AG04450 (cell line): ENCODE data around the gene ERFE. TPM values are rescaled to one million over a fixed set of nuclear protein-coding genes. Genes with fewer than 3 reads are reported as not detected.

Experiments used
- CTCF ChIA-PET: fragments of 300-600, 350-600 bp; formaldehyde crosslinking; extraction: SDS; loops from one replicate; lab custom pipeline; 2022; ENCODE audit warnings: antibody characterized with exemption, inconsistent platforms; lab: Charles Lee
- POLR2A ChIA-PET: fragments of 350-600 bp; formaldehyde crosslinking; extraction: SDS; loops from one replicate; lab custom pipeline; 2021; ENCODE audit warnings: antibody characterized with exemption, inconsistent platforms; lab: Yijun Ruan, JAX
- DNase-seq: peaks from one replicate; pipeline ENCODE4 v3.0.0-alpha.2; 2011; ENCODE audit warnings: low read depth, low spot score
- H3K27ac ChIP-seq: one replicate; pipeline ENCODE4 v1.5.1; 2012; ENCODE audit warnings: low read depth, low read length, control low read depth
- H3K27me3 ChIP-seq: one replicate; pipeline ENCODE4 v1.6.0; 2012; ENCODE audit warnings: low read length; ENCODE audit not compliant: control insufficient read depth, insufficient read depth
- H3K4me3 ChIP-seq: 2 replicates; pipeline ENCODE4 v1.5.1; 2011; ENCODE audit warnings: mild to moderate bottlenecking, low read depth, low read length, control low read depth
- H3K9me3 ChIP-seq: 2 replicates; pipeline ENCODE4 v1.5.1; 2012; ENCODE audit warnings: low read length; ENCODE audit not compliant: control insufficient read depth, insufficient read depth
- polyA plus RNA-seq: library from polyadenylated mRNA; depleted of rRNA; stranded (reverse); fragments of >200 nt; gene quantifications from 2 replicates; pipeline ENCODE4 v1.2.3, GENCODE V29; 2011
- TF ChIP-seq, protein P1 (sequence below): IDR thresholded peaks from 2 replicates; pipeline ENCODE4 v1.5.1; 2011; ENCODE audit warnings: low read depth, low read length, control low read depth, inconsistent platforms

Gene ERFE
- polyA plus RNA-seq, 1 experiment, result 2.4 TPM

DNA sequence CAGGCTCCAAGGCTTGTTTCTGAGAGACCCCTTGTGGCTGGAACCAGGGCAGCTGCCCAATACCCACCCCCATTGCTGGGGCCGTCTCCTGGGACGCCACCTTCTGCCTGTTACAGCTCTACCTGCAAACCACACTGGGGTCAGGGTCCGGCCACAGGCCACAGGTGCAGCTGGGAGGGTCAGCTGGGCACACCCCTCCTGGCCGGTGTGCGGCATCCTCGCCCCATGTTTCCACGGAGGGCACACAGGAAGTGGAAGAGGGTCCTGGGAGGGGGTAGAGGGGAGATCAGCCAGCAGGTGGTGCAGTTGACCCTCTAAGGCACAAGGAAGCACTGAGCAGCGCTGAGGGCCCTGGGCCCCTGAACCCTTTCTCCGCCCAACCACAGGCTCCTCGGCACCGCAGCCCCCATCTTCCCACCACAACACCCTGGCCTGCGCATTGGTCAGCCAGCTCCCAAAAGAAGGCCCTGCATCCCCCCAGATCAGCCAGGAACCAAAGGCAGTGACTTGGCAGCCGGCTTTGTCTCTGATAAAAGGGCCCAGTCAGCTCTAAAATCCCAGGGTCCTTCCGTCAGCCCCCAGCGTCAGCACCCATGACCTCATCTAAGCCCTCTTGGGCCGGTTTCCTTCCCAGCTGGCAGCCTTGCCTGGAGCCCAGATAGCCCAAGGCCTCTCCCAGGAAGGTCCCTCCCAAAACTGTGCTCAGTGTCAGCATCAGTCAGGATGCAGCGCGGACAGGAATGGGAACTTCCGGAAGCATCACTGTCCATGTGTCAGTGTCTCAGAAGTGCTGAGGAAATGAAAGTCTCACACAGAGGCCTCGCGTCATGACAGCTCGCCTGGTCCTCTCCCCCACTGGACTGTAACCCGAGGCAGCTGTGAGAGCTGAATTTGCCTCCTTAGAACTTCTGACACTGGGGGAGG lies 1.7 kb downstream of the ERFE start:
- ChIA-PET CTCF (interaction anchor here (0.5 to 2.1 kb wide), 6 partner anchors 96 to 389 kb away, joined by 3 to 9 read pairs (median 3); no protein-coding TSS in a partner anchor), POLR2A (interaction anchor here (0.7 kb wide), 1 partner anchor 9 kb away, joined by 3 read pairs; no protein-coding TSS in a partner anchor)
- Histone ChIP-seq H3K27ac (no peak overlapping the region), H3K9me3 (no peaks in the 10 kb centered on the region; the same call in 1 of the 2 replicates), H3K27me3 (no peaks in the 10 kb centered on the region), H3K4me3 (no peak overlapping the region)
- DNase-seq, result no peak
- TF ChIP-seq, protein P1, sequence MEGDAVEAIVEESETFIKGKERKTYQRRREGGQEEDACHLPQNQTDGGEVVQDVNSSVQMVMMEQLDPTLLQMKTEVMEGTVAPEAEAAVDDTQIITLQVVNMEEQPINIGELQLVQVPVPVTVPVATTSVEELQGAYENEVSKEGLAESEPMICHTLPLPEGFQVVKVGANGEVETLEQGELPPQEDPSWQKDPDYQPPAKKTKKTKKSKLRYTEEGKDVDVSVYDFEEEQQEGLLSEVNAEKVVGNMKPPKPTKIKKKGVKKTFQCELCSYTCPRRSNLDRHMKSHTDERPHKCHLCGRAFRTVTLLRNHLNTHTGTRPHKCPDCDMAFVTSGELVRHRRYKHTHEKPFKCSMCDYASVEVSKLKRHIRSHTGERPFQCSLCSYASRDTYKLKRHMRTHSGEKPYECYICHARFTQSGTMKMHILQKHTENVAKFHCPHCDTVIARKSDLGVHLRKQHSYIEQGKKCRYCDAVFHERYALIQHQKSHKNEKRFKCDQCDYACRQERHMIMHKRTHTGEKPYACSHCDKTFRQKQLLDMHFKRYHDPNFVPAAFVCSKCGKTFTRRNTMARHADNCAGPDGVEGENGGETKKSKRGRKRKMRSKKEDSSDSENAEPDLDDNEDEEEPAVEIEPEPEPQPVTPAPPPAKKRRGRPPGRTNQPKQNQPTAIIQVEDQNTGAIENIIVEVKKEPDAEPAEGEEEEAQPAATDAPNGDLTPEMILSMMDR, result peak; percentile 43

DNA sequence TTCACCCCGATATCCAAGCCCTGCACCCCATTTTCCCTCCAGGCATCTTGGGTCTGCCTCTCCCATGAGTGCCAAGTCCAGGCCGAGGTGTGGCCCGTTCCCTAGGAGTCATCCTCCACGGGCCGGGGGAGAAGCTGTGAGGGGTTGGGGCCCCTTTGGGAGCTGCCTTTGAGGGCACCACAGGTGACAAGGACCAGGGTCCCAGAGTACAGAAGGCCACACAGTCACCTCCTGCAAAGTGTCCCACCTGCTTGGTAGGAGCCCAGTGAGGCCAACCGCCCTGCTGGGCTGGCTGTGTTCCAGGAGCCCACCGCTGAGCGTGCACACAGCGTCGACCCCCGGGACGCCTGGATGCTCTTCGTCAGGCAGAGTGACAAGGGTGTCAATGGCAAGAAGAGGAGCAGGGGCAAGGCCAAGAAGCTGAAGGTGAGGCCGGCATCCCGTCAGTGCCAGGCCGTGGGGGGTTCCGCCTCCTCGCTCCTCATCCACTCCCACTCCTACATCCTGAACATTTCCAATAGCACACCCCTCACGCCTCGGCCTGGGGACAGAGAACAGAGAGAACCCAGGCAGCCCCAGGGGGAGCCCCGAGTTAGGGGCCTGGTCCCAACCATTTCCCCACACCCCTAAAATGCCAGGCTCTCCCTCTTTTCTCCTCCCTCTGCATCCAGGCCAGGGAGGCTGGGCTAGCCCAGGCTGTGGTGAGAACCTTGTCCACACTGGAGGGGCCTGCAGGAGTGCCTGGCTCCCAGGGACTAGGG lies 2.7 kb downstream of the ERFE start:
- H3K4me3 ChIP-seq, result no peak overlapping the region
- no peak for DNase-seq
- TF ChIP-seq, protein P1, result no peak
- ChIA-PET POLR2A (no interaction called here), CTCF (interaction anchor here (1.3 to 2.1 kb wide), 3 partner anchors 95 to 103 kb away, joined by 3 to 9 read pairs (median 4); no protein-coding TSS in a partner anchor)
- no peaks in the 10 kb centered on the region; the same call in 1 of the 2 replicates for H3K9me3 ChIP-seq
- H3K27ac ChIP-seq, result no peak overlapping the region
- no peaks in the 10 kb centered on the region for H3K27me3 ChIP-seq

GRCh38 chr2:238162251-238162845 lies 3.6 kb downstream of the ERFE start:
- Histone ChIP-seq H3K27me3 (no peaks in the 10 kb centered on the region), H3K9me3 (no peaks in the 10 kb centered on the region; the same call in 1 of the 2 replicates), H3K4me3 (no peak overlapping the region), H3K27ac (no peak overlapping the region)
- ChIA-PET CTCF (interaction anchor here (1.7 kb wide), 1 partner anchor 101 kb away, joined by 7 read pairs; no protein-coding TSS in a partner anchor), POLR2A (no interaction called here)
- no peak for DNase-seq
- TF ChIP-seq, protein P1, result no peak

- Histone ChIP-seq H3K27ac (no peak overlapping the region), H3K4me3 (no peak overlapping the region; the same call in 1 of the 2 replicates), H3K27me3 (no peaks in the 10 kb centered on the region), H3K9me3 (no peaks in the 10 kb centered on the region; the same call in 1 of the 2 replicates)
- ChIA-PET CTCF (interaction anchor here (1.7 kb wide), 1 partner anchor 100 kb away, joined by 7 read pairs; no protein-coding TSS in a partner anchor), POLR2A (no interaction called here)
- TF ChIP-seq, protein P1, result no peak
- DNase-seq, result no peak
Observed at GRCh38 chr2:238162846-238163441, 4.2 kb downstream of the ERFE start.
